ENCODE measurements around the gene AMT.

Gene AMT

DNA sequence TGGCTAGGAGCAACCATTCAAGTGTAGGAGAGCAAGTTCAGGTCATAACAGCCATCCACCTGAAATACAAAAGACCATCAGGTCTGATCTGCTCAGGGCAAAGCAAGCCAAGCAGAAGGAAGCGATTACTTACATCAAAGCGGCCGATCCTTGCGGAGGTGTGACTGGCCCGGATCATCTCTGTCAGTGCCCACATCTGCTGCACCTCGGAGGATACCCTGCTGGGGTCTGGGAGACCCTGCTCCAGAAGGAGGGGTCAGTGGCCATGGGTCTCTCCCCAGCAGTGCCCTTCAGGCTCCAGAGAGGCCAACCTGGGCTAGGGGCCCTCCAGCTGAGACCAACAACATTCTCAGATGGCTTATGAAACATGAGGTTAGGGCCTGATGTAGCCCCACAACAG lies 2.5 kb upstream of the AMT start:
- Histone ChIP-seq H3K27ac (ENCODE audit: low read depth, low read length) (peak overlapping the region; percentile 50), H3K4me3 (ENCODE audit: low read depth in 1 of 5, low read length in 5 of 5) (no peak overlapping the region), H3K27me3 (ENCODE audit: control insufficient read depth in 5 of 5, insufficient read depth in 4 of 5, low read length in 5 of 5) (no peaks in the 10 kb centered on the region), H3K36me3 (ENCODE audit: control insufficient read depth in 5 of 5, insufficient read depth in 5 of 5, low read length in 5 of 5) (peaks cover 0 to 38% (median 26%) of the 10 kb centered on the region in 5 donors), H3K9ac (ENCODE audit: low read length in 5 of 5) (no peak overlapping the region), H3K9me3 (ENCODE audit: control insufficient read depth in 5 of 5, low read length in 5 of 5) (no peaks in the 10 kb centered on the region), H3K4me1 (ENCODE audit: control insufficient read depth in 5 of 5, insufficient read depth in 5 of 5, low read length in 5 of 5) (peaks cover 0 to 41% (median 30%) of the 10 kb centered on the region in 5 donors)

DNA sequence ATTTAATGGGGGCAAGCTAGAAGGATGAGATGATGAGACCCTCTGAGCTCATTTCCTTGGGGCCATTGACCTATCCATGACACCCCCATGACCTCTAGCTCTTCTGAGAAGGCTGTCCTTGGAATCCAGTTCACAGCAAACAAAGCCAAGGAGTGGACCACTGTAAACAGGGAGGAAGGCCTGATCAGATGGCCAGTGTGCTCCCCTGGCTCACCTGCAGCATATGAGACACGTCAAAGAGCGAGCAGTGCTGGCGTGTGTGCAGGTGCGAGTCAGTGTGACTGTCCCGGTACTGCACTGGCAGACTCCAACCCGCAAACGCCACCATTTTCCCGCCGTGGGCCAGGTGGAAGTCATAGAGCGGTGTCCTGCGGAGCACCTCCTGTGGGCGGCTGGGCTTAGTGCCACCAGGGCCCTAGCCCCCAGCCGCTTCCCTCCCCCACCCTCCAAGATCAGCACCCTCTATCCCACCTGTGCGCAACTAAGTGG lies 339 bp downstream of the AMT start:
- H3K27ac ChIP-seq (ENCODE audit: low read depth, low read length), result no peak overlapping the region
- H3K4me3 ChIP-seq (ENCODE audit: low read depth in 1 of 5, low read length in 5 of 5), result peak overlapping the region in 4 of 5 donors; percentile 4 to 47 (median 32)
- H3K4me1 ChIP-seq (ENCODE audit: control insufficient read depth in 5 of 5, insufficient read depth in 5 of 5, low read length in 5 of 5), result peaks cover 0 to 31% (median 24%) of the 10 kb centered on the region in 5 donors
- H3K27me3 ChIP-seq (ENCODE audit: control insufficient read depth in 5 of 5, insufficient read depth in 4 of 5, low read length in 5 of 5), result no peaks in the 10 kb centered on the region
- peaks cover 0 to 59% (median 43%) of the 10 kb centered on the region in 5 donors for H3K36me3 ChIP-seq (ENCODE audit: control insufficient read depth in 5 of 5, insufficient read depth in 5 of 5, low read length in 5 of 5)
- H3K9me3 ChIP-seq (ENCODE audit: control insufficient read depth in 5 of 5, low read length in 5 of 5), result no peaks in the 10 kb centered on the region
- H3K9ac ChIP-seq (ENCODE audit: low read length in 5 of 5), result peak overlapping the region in 1 of 5 donors; percentile 19

GRCh38 chr3:49417516-49418120 lies 4.7 kb downstream of the AMT start:
- Histone ChIP-seq H3K4me1 (ENCODE audit: control insufficient read depth in 5 of 5, insufficient read depth in 5 of 5, low read length in 5 of 5) (peaks cover 11 to 47% (median 42%) of the 10 kb centered on the region in 5 donors), H3K27ac (ENCODE audit: low read depth, low read length) (no peak overlapping the region), H3K4me3 (ENCODE audit: low read depth in 1 of 5, low read length in 5 of 5) (no peak overlapping the region), H3K36me3 (ENCODE audit: control insufficient read depth in 5 of 5, insufficient read depth in 5 of 5, low read length in 5 of 5) (peaks cover 0 to 53% (median 33%) of the 10 kb centered on the region in 5 donors), H3K27me3 (ENCODE audit: control insufficient read depth in 5 of 5, insufficient read depth in 4 of 5, low read length in 5 of 5) (no peaks in the 10 kb centered on the region), H3K9ac (ENCODE audit: low read length in 5 of 5) (no peak overlapping the region), H3K9me3 (ENCODE audit: control insufficient read depth in 5 of 5, low read length in 5 of 5) (no peaks in the 10 kb centered on the region)

DNA sequence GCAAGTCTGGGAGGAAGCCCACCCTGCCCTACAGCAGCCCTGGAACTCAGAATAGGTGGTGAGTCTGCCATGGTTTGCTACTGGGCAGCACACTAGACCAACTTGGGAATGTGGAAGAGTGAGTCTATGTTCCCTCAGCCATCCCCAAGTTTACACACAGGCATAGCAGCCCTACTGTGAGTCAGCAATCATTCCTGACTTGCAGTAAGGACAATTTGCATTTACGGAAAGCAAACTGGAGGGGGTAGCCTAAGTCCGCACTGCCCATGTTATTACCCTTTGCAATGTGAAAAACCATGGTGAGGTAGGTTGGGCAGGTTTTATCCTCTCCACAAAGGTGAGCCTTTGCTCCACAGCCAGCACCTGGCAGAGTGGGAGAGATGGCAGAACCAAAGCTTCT lies 5.4 kb downstream of the AMT start:
- Histone ChIP-seq H3K9ac (ENCODE audit: low read length in 5 of 5) (no peak overlapping the region), H3K36me3 (ENCODE audit: control insufficient read depth in 5 of 5, insufficient read depth in 5 of 5, low read length in 5 of 5) (peaks cover 0 to 53% (median 33%) of the 10 kb centered on the region in 5 donors), H3K4me3 (ENCODE audit: low read depth in 1 of 5, low read length in 5 of 5) (no peak overlapping the region), H3K27ac (ENCODE audit: low read depth, low read length) (no peak overlapping the region), H3K9me3 (ENCODE audit: control insufficient read depth in 5 of 5, low read length in 5 of 5) (no peaks in the 10 kb centered on the region), H3K27me3 (ENCODE audit: control insufficient read depth in 5 of 5, insufficient read depth in 4 of 5, low read length in 5 of 5) (no peaks in the 10 kb centered on the region), H3K4me1 (ENCODE audit: control insufficient read depth in 5 of 5, insufficient read depth in 5 of 5, low read length in 5 of 5) (peaks cover 12 to 43% (median 42%) of the 10 kb centered on the region in 5 donors)

- Histone ChIP-seq H3K9ac (ENCODE audit: low read length in 5 of 5) (no peak overlapping the region), H3K9me3 (ENCODE audit: control insufficient read depth in 5 of 5, low read length in 5 of 5) (no peaks in the 10 kb centered on the region), H3K36me3 (ENCODE audit: control insufficient read depth in 5 of 5, insufficient read depth in 5 of 5, low read length in 5 of 5) (peaks cover 0 to 53% (median 33%) of the 10 kb centered on the region in 5 donors), H3K27me3 (ENCODE audit: control insufficient read depth in 5 of 5, insufficient read depth in 4 of 5, low read length in 5 of 5) (no peaks in the 10 kb centered on the region), H3K4me3 (ENCODE audit: low read depth in 1 of 5, low read length in 5 of 5) (peak overlapping the region in 1 of 5 donors; percentile 0), H3K27ac (ENCODE audit: low read depth, low read length) (peak overlapping the region; percentile 30), H3K4me1 (ENCODE audit: control insufficient read depth in 5 of 5, insufficient read depth in 5 of 5, low read length in 5 of 5) (peaks cover 12 to 43% (median 35%) of the 10 kb centered on the region in 5 donors)
These were observed 6.2 kb downstream of the AMT start for GRCh38 chr3:49415931-49416601.

DNA sequence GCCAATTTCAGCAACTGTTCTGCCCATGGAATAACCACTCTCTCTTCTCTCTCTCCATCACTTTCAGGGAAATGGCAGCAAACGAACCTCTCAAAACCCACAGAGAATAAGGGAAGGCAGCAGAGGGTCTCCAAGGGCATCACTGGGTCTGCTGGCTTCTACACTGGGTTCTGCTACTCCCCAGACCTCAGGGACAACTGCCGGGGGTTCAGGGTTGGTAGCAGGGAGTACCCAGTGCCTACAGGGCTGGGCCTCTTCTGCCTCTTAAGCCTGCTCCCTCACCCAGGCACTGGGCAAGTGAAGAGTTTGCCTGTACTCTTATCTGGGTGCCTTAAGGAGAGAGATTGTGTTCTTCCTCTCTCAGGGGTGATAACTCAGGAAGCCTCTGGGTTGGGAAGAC lies 7.5 kb downstream of the AMT start:
- Histone ChIP-seq H3K9ac (ENCODE audit: low read length in 5 of 5) (no peak overlapping the region), H3K27ac (ENCODE audit: low read depth, low read length) (no peak overlapping the region), H3K27me3 (ENCODE audit: control insufficient read depth in 5 of 5, insufficient read depth in 4 of 5, low read length in 5 of 5) (no peaks in the 10 kb centered on the region), H3K4me3 (ENCODE audit: low read depth in 1 of 5, low read length in 5 of 5) (no peak overlapping the region), H3K36me3 (ENCODE audit: control insufficient read depth in 5 of 5, insufficient read depth in 5 of 5, low read length in 5 of 5) (peaks cover 0 to 43% (median 25%) of the 10 kb centered on the region in 5 donors), H3K9me3 (ENCODE audit: control insufficient read depth in 5 of 5, low read length in 5 of 5) (no peaks in the 10 kb centered on the region), H3K4me1 (ENCODE audit: control insufficient read depth in 5 of 5, insufficient read depth in 5 of 5, low read length in 5 of 5) (peaks cover 12 to 55% (median 47%) of the 10 kb centered on the region in 5 donors)

DNA sequence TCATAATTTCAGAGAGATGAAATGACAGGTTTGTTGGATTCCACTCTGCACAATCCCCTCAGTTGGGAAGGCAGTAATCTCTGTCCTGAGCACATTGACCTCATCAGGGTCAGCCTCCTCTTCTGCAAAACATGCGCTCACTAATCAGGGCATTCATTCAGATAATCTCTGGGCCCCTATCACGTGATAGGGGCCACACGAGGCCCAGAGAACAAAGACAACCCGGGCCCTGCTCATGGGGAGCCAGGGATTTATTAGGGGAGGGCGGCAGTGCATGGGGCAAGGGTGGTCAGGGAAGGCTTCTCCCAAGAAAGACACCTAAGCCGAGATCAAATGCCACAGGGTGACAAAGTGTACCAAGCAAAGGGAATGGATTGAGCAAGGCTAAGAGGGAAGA lies 8.9 kb downstream of the AMT start:
- H3K4me1 ChIP-seq (ENCODE audit: control insufficient read depth in 5 of 5, insufficient read depth in 5 of 5, low read length in 5 of 5), result peaks cover 15 to 65% (median 58%) of the 10 kb centered on the region in 5 donors
- peak overlapping the region; percentile 97 for H3K27ac ChIP-seq (ENCODE audit: low read depth, low read length)
- H3K9ac ChIP-seq (ENCODE audit: low read length in 5 of 5), result peak overlapping the region in 4 of 5 donors; percentile 45 to 99 (median 80)
- H3K36me3 ChIP-seq (ENCODE audit: control insufficient read depth in 5 of 5, insufficient read depth in 5 of 5, low read length in 5 of 5), result peaks cover 0 to 33% (median 20%) of the 10 kb centered on the region in 5 donors
- H3K9me3 ChIP-seq (ENCODE audit: control insufficient read depth in 5 of 5, low read length in 5 of 5), result no peaks in the 10 kb centered on the region
- H3K27me3 ChIP-seq (ENCODE audit: control insufficient read depth in 5 of 5, insufficient read depth in 4 of 5, low read length in 5 of 5), result no peaks in the 10 kb centered on the region
- H3K4me3 ChIP-seq (ENCODE audit: low read depth in 1 of 5, low read length in 5 of 5), result peak overlapping the region; percentile 84 to 96 (median 94)

GRCh38 chr3:49412632-49413337 lies 9.5 kb downstream of the AMT start:
- Histone ChIP-seq H3K27ac (ENCODE audit: low read depth, low read length) (peak overlapping the region; percentile 97), H3K4me1 (ENCODE audit: control insufficient read depth in 5 of 5, insufficient read depth in 5 of 5, low read length in 5 of 5) (peaks cover 15 to 70% (median 63%) of the 10 kb centered on the region in 5 donors), H3K27me3 (ENCODE audit: control insufficient read depth in 5 of 5, insufficient read depth in 4 of 5, low read length in 5 of 5) (no peaks in the 10 kb centered on the region), H3K4me3 (ENCODE audit: low read depth in 1 of 5, low read length in 5 of 5) (peak overlapping the region; percentile 84 to 96 (median 94)), H3K9ac (ENCODE audit: low read length in 5 of 5) (peak overlapping the region; percentile 85 to 99 (median 93)), H3K36me3 (ENCODE audit: control insufficient read depth in 5 of 5, insufficient read depth in 5 of 5, low read length in 5 of 5) (peaks cover 0 to 31% (median 20%) of the 10 kb centered on the region in 5 donors), H3K9me3 (ENCODE audit: control insufficient read depth in 5 of 5, low read length in 5 of 5) (no peaks in the 10 kb centered on the region)

GRCh38 chr3:49411968-49412631 lies 10.2 kb downstream of the AMT start, which contains the start of the genes RHOA and TCTA:
RHOA (minus strand) TSS chr3:49411976; CDS start chr3:49375589, 36,387 bp downstream.
TCTA (plus strand) TSS chr3:49412423; CDS start chr3:49412427, 4 bp downstream.
- Histone ChIP-seq H3K27ac (ENCODE audit: low read depth, low read length) (peak within 1 kb of the TSS; percentile 97), H3K4me1 (ENCODE audit: control insufficient read depth in 5 of 5, insufficient read depth in 5 of 5, low read length in 5 of 5) (peaks cover 15 to 72% (median 69%) of the 10 kb centered on the region in 5 donors), H3K36me3 (ENCODE audit: control insufficient read depth in 5 of 5, insufficient read depth in 5 of 5, low read length in 5 of 5) (peaks cover 0 to 24% (median 14%) of the 10 kb centered on the region in 5 donors), H3K27me3 (ENCODE audit: control insufficient read depth in 5 of 5, insufficient read depth in 4 of 5, low read length in 5 of 5) (no peaks in the 10 kb centered on the region), H3K9ac (ENCODE audit: low read length in 5 of 5) (peak within 1 kb of the TSS; percentile 96 to 99 (median 97)), H3K4me3 (ENCODE audit: low read depth in 1 of 5, low read length in 5 of 5) (peak within 1 kb of the TSS; percentile 85 to 97 (median 95)), H3K9me3 (ENCODE audit: control insufficient read depth in 5 of 5, low read length in 5 of 5) (no peaks in the 10 kb centered on the region)
